H1 (cell line): ENCODE data around the gene RHCG. TPM values are rescaled to one million over a fixed set of nuclear protein-coding genes. Genes with fewer than 3 reads are reported as not detected.

Source experiments
- CTCF ChIA-PET: fragments of 300-600 bp; sonication (Branson Sonifier 250); formaldehyde crosslinking; loops from one replicate; lab custom pipeline; 2021; ENCODE audit not compliant: partially characterized antibody; lab: Charles Lee
- POLR2A ChIA-PET: fragments of 300-600 bp; sonication (Branson Sonifier 250); formaldehyde crosslinking; loops from one replicate; lab custom pipeline; 2021; ENCODE audit warnings: inconsistent platforms; ENCODE audit not compliant: partially characterized antibody; lab: Charles Lee
- DNase-seq, 2 experiments: peaks; one replicate each; pipeline versions ENCODE4 v3.0.0 to v3.0.0-alpha.2; 2010 to 2022; ENCODE audit warnings: low spot score in 2 of 2, low read depth in 1 of 2, mixed read lengths in 1 of 2
- FAIRE-seq: peaks from 2 replicates; lab custom pipeline; 2011; peaks lifted over from hg19 to GRCh38; lab: Jason Lieb, UNC
- H2AFZ ChIP-seq: 2 replicates; pipeline ENCODE4 v1.8.1; 2012; ENCODE audit warnings: low read length, inconsistent platforms
- H2AK5ac ChIP-seq: 2 replicates; pipeline ENCODE4 v1.6.1; 2013; ENCODE audit warnings: low read depth, low read length
- H2BK120ac ChIP-seq: replicated peaks from 2 replicates; pipeline ENCODE3; 2013; ENCODE audit warnings: low read depth, low read length, inconsistent platforms
- H2BK12ac ChIP-seq: 2 replicates; pipeline ENCODE4 v1.6.1; 2013; ENCODE audit warnings: low read depth, low read length
- H2BK15ac ChIP-seq: 2 replicates; pipeline ENCODE4 v1.6.1; 2013; ENCODE audit warnings: low read length
- H2BK20ac ChIP-seq: 2 replicates; pipeline ENCODE4 v1.6.1; 2013; ENCODE audit warnings: low read length
- H2BK5ac ChIP-seq: 2 replicates; pipeline ENCODE4 v1.6.1; 2013; ENCODE audit warnings: low read depth, low read length
- H3K14ac ChIP-seq: 2 replicates; pipeline ENCODE4 v1.6.1; 2013; ENCODE audit warnings: inconsistent platforms; ENCODE audit not compliant: insufficient read length
- H3K18ac ChIP-seq: 2 replicates; pipeline ENCODE4 v1.6.1; 2013; ENCODE audit warnings: low read length; ENCODE audit errors: extremely low read depth
- H3K23ac ChIP-seq: 2 replicates; pipeline ENCODE4 v1.6.1; 2013; ENCODE audit warnings: inconsistent platforms; ENCODE audit not compliant: insufficient read length
- H3K23me2 ChIP-seq: 2 replicates; pipeline ENCODE4 v1.6.1; 2013; ENCODE audit warnings: low read depth, low read length
- H3K27ac ChIP-seq: 2 replicates; pipeline ENCODE4 v1.6.1; 2011; ENCODE audit warnings: low read depth, low read length, inconsistent platforms
- H3K27me3 ChIP-seq, 4 experiments: replicated peaks in 1 of 4; 1 replicate in 1 of 4; 2 replicates in 3 of 4; pipeline versions ENCODE4 v1.6.1 to v1.8.1; 2011 to 2013; ENCODE audit warnings: low read length in 3 of 4, mild to moderate bottlenecking in 3 of 4, inconsistent platforms in 2 of 4, mixed read lengths in 2 of 4, moderate library complexity in 1 of 4; ENCODE audit not compliant: control insufficient read depth in 3 of 4, insufficient read depth in 3 of 4; ENCODE audit errors: extremely low read depth in 1 of 4
- H3K36me3 ChIP-seq, 4 experiments: 2 replicates each; pipeline versions ENCODE4 v1.6.1 to v1.8.1; 2011 to 2013; ENCODE audit warnings: mild to moderate bottlenecking in 4 of 4, low read length in 3 of 4, moderate library complexity in 2 of 4, control low read depth in 1 of 4, inconsistent platforms in 1 of 4; ENCODE audit not compliant: insufficient read depth in 4 of 4, control insufficient read depth in 2 of 4
- H3K4ac ChIP-seq: replicated peaks from 2 replicates; pipeline ENCODE3; 2013; ENCODE audit warnings: low read length, low read depth, mixed read lengths, inconsistent platforms; ENCODE audit not compliant: insufficient read length
- H3K4me1 ChIP-seq, 4 experiments: replicated peaks in 1 of 4; 1 replicate in 1 of 4; 2 replicates in 3 of 4; pipeline versions ENCODE4 v1.6.1 to v1.8.1; 2011 to 2013; ENCODE audit warnings: low read length in 3 of 4, inconsistent platforms in 2 of 4, mixed read lengths in 1 of 4; ENCODE audit not compliant: insufficient read depth in 4 of 4, control insufficient read depth in 3 of 4
- H3K4me2 ChIP-seq, 2 experiments: 2 replicates each; pipeline versions ENCODE4 v1.6.1 to v1.8.1; 2011 to 2013; ENCODE audit warnings: low read depth in 2 of 2, low read length in 2 of 2, control low read depth in 1 of 2, inconsistent platforms in 1 of 2, mild to moderate bottlenecking in 1 of 2; ENCODE audit not compliant: insufficient read depth in 1 of 2
- H3K4me3 ChIP-seq, 4 experiments: fragments of 200-600, 300-600 bp in 1 of 4; sonication (generic), shearing (Covaris generic), sonication (Bioruptor Twin) in 1 of 4; 2 replicates each; pipeline versions ENCODE4 v1.5.1 to v1.8.1; 2011 to 2016; ENCODE audit warnings: low read length in 4 of 4, low read depth in 3 of 4, control low read depth in 2 of 4, inconsistent platforms in 2 of 4, mild to moderate bottlenecking in 2 of 4, mixed read lengths in 1 of 4, moderate library complexity in 1 of 4; ENCODE audit not compliant: insufficient read depth in 2 of 4; ENCODE audit errors: extremely low read depth in 1 of 4
- H3K56ac ChIP-seq: replicated peaks from 2 replicates; pipeline ENCODE3; 2013; ENCODE audit warnings: low read depth, mild to moderate bottlenecking, mixed read lengths, low read length, inconsistent platforms; ENCODE audit not compliant: insufficient read length
- H3K79me1 ChIP-seq: 2 replicates; pipeline ENCODE4 v1.6.1; 2013; ENCODE audit warnings: low read depth, low read length, control low read depth
- H3K79me2 ChIP-seq, 2 experiments: 2 replicates each; pipeline versions ENCODE4 v1.6.1 to v1.8.1; 2012 to 2013; ENCODE audit warnings: low read length in 2 of 2, mild to moderate bottlenecking in 2 of 2, inconsistent platforms in 1 of 2; ENCODE audit not compliant: insufficient read depth in 2 of 2, control insufficient read depth in 1 of 2
- H3K9ac ChIP-seq, 4 experiments: replicated peaks in 1 of 4; 1 replicate in 1 of 4; 2 replicates in 3 of 4; pipeline versions ENCODE4 v1.6.1 to v1.8.1; 2011 to 2013; ENCODE audit warnings: low read depth in 3 of 4, low read length in 3 of 4, control low read depth in 2 of 4, mild to moderate bottlenecking in 2 of 4, moderate library complexity in 2 of 4, inconsistent platforms in 1 of 4; ENCODE audit errors: extremely low read depth in 1 of 4
- H3K9me3 ChIP-seq, 2 experiments: 2 replicates each; pipeline versions ENCODE4 v1.6.1 to v1.8.1; 2012 to 2013; ENCODE audit warnings: mild to moderate bottlenecking in 2 of 2, moderate library complexity in 2 of 2, control low read depth in 1 of 2, inconsistent platforms in 1 of 2, low read depth in 1 of 2, low read length in 1 of 2, mixed read lengths in 1 of 2; ENCODE audit not compliant: insufficient read depth in 2 of 2
- H4K20me1 ChIP-seq, 2 experiments: replicated peaks in 1 of 2; 2 replicates each; pipeline versions ENCODE3 to v1.8.1; 2011 to 2013; ENCODE audit warnings: inconsistent platforms in 2 of 2, low read length in 2 of 2, mild to moderate bottlenecking in 1 of 2; ENCODE audit not compliant: insufficient read depth in 2 of 2, control insufficient read depth in 1 of 2
- H4K5ac ChIP-seq: 2 replicates; pipeline ENCODE4 v1.6.1; 2013; ENCODE audit warnings: low read length, low read depth, mixed read lengths, inconsistent platforms; ENCODE audit not compliant: insufficient read length
- H4K8ac ChIP-seq: 2 replicates; pipeline ENCODE4 v1.8.0; 2013; ENCODE audit warnings: mild to moderate bottlenecking, moderate library complexity, low read length, inconsistent platforms; ENCODE audit not compliant: insufficient read depth; ENCODE audit errors: extremely low read depth
- H4K91ac ChIP-seq: replicated peaks from 2 replicates; pipeline ENCODE3; 2013; ENCODE audit warnings: low read length, mixed read lengths, inconsistent platforms; ENCODE audit not compliant: insufficient read length
- CBX5 ChIP-seq: fragments of 300-800, 300-1000 bp; sonication (generic); IDR thresholded peaks from 2 replicates; pipeline ENCODE4 v1.7.1; 2016; ENCODE audit warnings: antibody characterized with exemption, low read length, low read depth
- CTBP2 ChIP-seq: IDR thresholded peaks from 2 replicates; pipeline ENCODE4 v1.7.0; 2011; ENCODE audit warnings: borderline replicate concordance, mild to moderate bottlenecking, moderate library complexity, mixed read lengths, low read length; ENCODE audit not compliant: insufficient read depth, insufficient read length
- EZH2 ChIP-seq: fragments of 200-600 bp; sonication (generic); IDR thresholded peaks from 2 replicates; pipeline ENCODE4 v1.7.1; 2012; ENCODE audit warnings: low read depth, mild to moderate bottlenecking, moderate library complexity, low read length, inconsistent platforms; ENCODE audit not compliant: severe bottlenecking
- RAD21 ChIP-seq, 2 experiments: IDR thresholded peaks in 1 of 2; conservative IDR thresholded peaks in 1 of 2; 2 replicates each; pipeline ENCODE4 v1.6.1; 2011; ENCODE audit warnings: low read depth in 2 of 2, low read length in 2 of 2, improper control_type of control experiment in 1 of 2, inconsistent platforms in 1 of 2, mild to moderate bottlenecking in 1 of 2, moderate library complexity in 1 of 2
- TAF1 ChIP-seq: IDR thresholded peaks from 2 replicates; pipeline ENCODE4 v1.6.1; 2011; ENCODE audit warnings: mild to moderate bottlenecking, low read depth, low read length
- polyA plus RNA-seq, 7 experiments: library from polyadenylated mRNA; depleted of rRNA in 3 of 7; stranded (reverse) in 5 of 7; unstranded in 2 of 7; fragments of >200 nt in 5 of 7; fragments of 200-250 nt in 2 of 7; gene quantifications; 1 replicate in 5 of 7; 2 replicates in 1 of 7; 4 replicates in 1 of 7; pipeline versions ENCODE4 v1.2.1 to v1.2.3, GENCODE V29; 2011 to 2013; ENCODE audit warnings: missing spikeins in 2 of 7, mixed read lengths in 2 of 7
- total RNA-seq: library from RNA; stranded (reverse); fragmentation: NEBNext Ultra II Directional; extraction: Animal tissue kit (Norgen Biotek cat#: 25700); gene quantifications from 2 replicates; pipeline ENCODE4 v1.2.1, GENCODE V29; 2021
- TF ChIP-seq, protein P1 (sequence below): IDR thresholded peaks from 2 replicates; pipeline ENCODE4 v1.6.1; 2012; ENCODE audit warnings: low read length, inconsistent platforms
- TF ChIP-seq, protein P2 (sequence below): IDR thresholded peaks from 2 replicates; pipeline ENCODE4 v1.6.1; 2011; ENCODE audit warnings: low read depth, mild to moderate bottlenecking, low read length; ENCODE audit not compliant: insufficient read depth

The RHCG gene
- total and polyA plus RNA-seq, 2 of the 8 experiments (the other 6 are each of a cell fraction or from before 2014, with no cell fraction given): 0.68 TPM; not detected in 1

DNA sequence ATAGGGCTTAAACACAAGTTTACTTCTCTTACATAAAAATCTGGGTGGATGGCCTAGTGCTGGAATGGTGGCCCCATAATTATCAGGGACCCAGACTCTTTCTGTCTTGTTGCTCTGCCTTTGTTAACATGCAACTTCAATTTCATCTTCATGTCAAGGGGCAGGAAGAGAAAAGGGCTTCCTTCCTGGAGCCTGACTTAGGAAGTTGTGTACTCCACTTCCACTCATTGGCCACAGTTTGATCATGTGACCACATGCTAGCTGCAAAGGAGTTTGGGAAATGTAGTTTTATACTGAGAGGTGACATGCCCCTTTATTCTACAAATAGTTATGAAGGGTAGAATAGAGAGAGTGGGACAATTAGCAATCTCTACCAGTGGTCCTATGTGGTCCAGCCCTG, 39.3 kb downstream of the RHCG start:
- Histone ChIP-seq H3K27ac (no peak overlapping the region), H3K36me3 (no peaks in the 10 kb centered on the region), H3K18ac (no peak overlapping the region), H4K20me1 (no peaks in the 10 kb centered on the region), H2BK12ac (no peak overlapping the region), H3K4ac (no peak overlapping the region), H3K56ac (no peak overlapping the region), H2BK20ac (no peak overlapping the region), H2BK5ac (no peak overlapping the region), H2BK120ac (no peak overlapping the region), H3K4me1 (peaks cover 4 to 14% (median 9%) of the 10 kb centered on the region in 4 experiments), H4K5ac (no peak overlapping the region), H3K23ac (no peak overlapping the region), H3K4me3 (no peak overlapping the region), H4K8ac (no peak overlapping the region), H2AK5ac (no peak overlapping the region), H4K91ac (no peak overlapping the region), H3K79me1 (no peaks in the 10 kb centered on the region), H3K9me3 (no peaks in the 10 kb centered on the region; a peak in 1 of 4 replicates), H3K27me3 (peaks cover 0 to 29% (median 23%) of the 10 kb centered on the region in 4 experiments; a peak in 4 of 7 replicates), H3K79me2 (no peaks in the 10 kb centered on the region), H3K23me2 (no peaks in the 10 kb centered on the region), H2BK15ac (no peak overlapping the region), H3K9ac (no peak overlapping the region), H3K14ac (no peak overlapping the region), H2AFZ (no peak overlapping the region), H3K4me2 (no peak overlapping the region)
- POLR2A ChIA-PET: interaction anchor here (1.0 kb wide), 1 partner anchor 10 kb away, joined by 4 read pairs; no protein-coding TSS in a partner anchor
- CTCF ChIA-PET: interaction anchor here (0.6 to 17.1 kb wide), 5 partner anchors 8 to 111 kb away, joined by 3 to 218 read pairs (median 4); no protein-coding TSS in a partner anchor
- FAIRE-seq (peak; percentile 93), DNase-seq (no peak)
- TF ChIP-seq, protein P1, sequence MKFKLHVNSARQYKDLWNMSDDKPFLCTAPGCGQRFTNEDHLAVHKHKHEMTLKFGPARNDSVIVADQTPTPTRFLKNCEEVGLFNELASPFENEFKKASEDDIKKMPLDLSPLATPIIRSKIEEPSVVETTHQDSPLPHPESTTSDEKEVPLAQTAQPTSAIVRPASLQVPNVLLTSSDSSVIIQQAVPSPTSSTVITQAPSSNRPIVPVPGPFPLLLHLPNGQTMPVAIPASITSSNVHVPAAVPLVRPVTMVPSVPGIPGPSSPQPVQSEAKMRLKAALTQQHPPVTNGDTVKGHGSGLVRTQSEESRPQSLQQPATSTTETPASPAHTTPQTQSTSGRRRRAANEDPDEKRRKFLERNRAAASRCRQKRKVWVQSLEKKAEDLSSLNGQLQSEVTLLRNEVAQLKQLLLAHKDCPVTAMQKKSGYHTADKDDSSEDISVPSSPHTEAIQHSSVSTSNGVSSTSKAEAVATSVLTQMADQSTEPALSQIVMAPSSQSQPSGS: no peak
- TF ChIP-seq TAF1: 0 out of 2 replicates have a peak, but pooled peaks have one; percentile 47
- TF ChIP-seq EZH2: no peak
- no peak for TF ChIP-seq RAD21 (IDR thresholded peaks at IDR 0.05 in 1 of 2, conservative IDR thresholded peaks at IDR 0.05 in 1 of 2; ENCODE audit: low read depth in 2 of 2, low read length in 2 of 2)
- TF ChIP-seq, protein P2, sequence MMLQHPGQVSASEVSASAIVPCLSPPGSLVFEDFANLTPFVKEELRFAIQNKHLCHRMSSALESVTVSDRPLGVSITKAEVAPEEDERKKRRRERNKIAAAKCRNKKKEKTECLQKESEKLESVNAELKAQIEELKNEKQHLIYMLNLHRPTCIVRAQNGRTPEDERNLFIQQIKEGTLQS: 0 out of 2 replicates have a peak, but pooled peaks have one; percentile 54
- no peak for TF ChIP-seq CBX5
- no peak for TF ChIP-seq CTBP2
